Measurements from ENCODE around the gene SAYSD1.

DNA sequence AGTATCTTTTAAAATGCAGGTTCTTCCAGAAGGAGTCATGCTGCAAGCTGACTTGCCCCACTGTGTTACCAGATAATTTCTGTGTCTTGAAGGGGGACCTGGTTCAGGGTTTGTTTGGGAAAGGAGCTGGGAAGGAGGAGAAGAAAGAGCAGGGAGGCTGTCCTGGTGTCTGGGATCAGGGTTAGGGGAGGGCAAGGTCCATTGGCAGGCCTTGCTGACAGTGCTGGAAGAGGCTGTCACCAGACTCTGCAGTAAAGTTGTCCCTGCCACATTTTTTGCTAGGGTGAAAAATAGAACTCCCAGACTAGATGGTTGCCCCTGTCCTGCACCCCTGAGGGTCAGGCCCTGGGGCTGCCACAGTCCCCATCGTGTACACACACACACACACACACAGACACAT is 51.5 kb downstream of the SAYSD1 start:
- no peak for TF ChIP-seq CTCF (conservative IDR thresholded peaks at IDR 0.05; ENCODE audit: low read depth, low read length)
- no peak for TF ChIP-seq EZH2 (IDR thresholded peaks at IDR 0.05; ENCODE audit: low read length, unreplicated experiment)
- TF ChIP-seq EZH2phosphoT487 (IDR thresholded peaks at IDR 0.05; ENCODE audit: borderline replicate concordance, low read length) = no peak
